HTERT RPE-1 (cell line): ENCODE measurements around the gene PLA2G7.
"Not testable (repeated sequence)": the region's sequence is repeated elsewhere in the genome, so short reads cannot be mapped to it uniquely, and the experiment has no call there.

Experiments used
- in situ Hi-C: fragments of 300-500 bp; cut with MboI; formaldehyde crosslinking; loops from 4 replicates; pipeline ENCODE4 v1.14.3; 2020; ENCODE audit warnings: low sequenced_read_pairs

The PLA2G7 gene

DNA sequence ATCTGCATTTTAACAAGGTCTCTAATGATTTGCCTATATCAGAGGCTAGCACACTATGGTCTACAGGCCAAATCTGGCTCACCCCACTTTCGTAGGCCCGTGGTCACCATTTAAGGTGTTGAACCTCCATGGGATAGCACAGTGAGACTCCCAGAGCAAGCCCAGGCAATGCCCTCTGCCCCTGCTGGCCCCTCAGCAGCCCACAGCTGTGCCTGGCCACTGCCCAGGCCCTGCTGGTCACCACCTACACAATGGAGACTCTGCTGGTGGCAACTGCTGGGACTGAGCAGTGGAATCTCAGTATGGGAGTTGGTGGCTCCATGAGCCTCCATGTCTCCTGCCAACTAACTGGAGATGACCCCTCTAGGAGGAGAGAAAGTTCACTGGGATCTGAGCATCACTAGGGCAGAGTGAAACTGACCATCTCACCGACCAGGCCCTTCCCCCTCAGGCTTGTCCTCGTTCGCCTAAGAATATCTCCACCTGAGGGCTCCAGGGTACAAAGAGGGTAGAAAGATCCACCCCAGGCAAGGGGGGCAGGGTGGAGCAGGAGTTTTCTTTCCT is 13.8 kb upstream of the PLA2G7 start:
- in situ Hi-C loops: no loop called here

DNA sequence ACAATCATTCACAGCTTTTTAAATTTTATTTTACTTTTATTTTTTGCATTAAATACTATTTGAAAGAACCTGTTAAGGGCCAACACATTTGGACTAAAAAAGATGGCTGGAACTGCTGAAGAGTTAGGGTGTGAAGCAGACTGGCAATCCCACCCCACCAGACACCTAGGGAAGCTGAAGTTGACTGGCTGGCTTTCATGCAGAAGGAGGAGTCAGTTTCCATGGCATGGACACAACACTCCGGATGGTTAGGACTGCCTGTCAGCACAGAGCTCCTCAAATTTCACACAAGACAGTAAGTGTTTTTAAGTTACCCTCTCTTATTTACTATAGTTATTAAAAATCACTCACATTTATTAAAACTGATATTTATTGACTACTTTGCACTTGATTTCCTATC is 11.5 kb upstream of the PLA2G7 start, which contains the start of gene ANKRD66:
ANKRD66 (plus strand) TSS at position 238 of the 400 bp plus-strand sequence. CDS start 5,016 bp downstream, outside the sequence.
- in situ Hi-C loops: no loop called here

GRCh38 chr6:46745973-46746372 is 10.8 kb upstream of the PLA2G7 start:
- in situ Hi-C loops: no loop called here

DNA sequence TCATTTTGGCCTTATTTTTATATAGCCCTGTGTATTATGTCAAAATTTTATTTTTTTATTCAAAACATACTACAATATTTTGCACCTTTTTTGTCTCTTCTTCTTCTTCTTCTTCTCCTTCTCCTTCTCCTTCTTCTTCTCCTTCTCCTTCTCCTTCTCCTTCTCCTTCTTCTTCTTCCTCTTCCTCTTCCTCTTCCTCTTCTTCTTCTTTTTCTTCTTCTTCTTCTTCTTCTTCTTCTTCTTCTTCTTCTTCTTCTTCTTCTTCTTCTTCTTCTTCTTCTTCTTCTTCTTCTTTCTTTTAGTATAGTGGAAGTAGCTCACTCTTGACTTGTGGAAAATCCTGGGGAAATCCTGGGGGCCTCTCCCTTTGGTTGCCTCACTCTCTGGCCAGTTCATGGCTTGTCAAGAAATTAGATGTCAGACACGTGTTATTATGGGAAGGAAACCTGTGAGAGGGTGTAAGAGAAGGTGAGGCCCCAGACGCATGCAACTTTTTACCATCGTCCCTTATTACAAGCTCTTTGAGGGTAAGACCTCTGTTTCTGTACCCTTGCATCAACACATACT is 9.1 kb upstream of the PLA2G7 start:
- in situ Hi-C loops: not testable (repeated sequence)

DNA sequence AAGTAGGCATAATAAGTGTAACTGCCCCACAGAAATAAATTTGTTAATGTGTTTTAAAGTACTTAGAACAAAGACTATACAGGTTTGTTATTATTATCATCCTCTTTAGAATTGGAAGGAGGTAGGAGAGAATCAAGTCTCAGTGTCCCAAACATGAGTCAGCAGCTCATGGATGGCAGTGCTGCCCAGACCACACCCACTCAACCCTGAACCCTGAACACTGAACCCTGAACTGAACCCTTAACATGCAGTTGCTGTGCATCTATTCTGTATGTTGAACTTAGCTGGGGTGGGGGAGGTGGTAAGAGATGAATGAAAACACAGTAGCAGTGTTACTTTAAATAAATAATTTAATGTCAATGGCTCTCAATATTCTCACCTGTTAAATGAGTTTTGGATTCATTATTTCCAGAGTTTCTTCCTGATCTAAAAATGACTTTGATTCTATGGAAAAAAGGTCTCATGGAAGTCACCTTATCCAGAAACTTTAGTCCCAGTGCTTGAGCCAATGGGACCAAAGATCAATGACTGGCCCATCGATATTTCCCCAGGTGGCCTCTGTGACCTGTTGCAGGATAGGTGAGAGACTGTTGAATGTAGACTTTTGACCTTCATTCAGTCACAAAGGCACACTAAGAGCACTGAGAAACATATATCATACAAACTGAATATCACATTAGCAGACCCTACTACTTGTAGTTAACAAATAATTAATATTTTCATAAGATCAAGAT is 8.4 kb upstream of the PLA2G7 start:
- in situ Hi-C loops: no loop called here

- in situ Hi-C loops: no loop called here
Observed at GRCh38 chr6:46741910-46742309, 6.7 kb upstream of the PLA2G7 start.

GRCh38 chr6:46741482-46741881 is 6.3 kb upstream of the PLA2G7 start:
- in situ Hi-C loops: no loop called here

- in situ Hi-C loops: no loop called here
Observed at GRCh38 chr6:46736906-46737305, 1.7 kb upstream of the PLA2G7 start.

DNA sequence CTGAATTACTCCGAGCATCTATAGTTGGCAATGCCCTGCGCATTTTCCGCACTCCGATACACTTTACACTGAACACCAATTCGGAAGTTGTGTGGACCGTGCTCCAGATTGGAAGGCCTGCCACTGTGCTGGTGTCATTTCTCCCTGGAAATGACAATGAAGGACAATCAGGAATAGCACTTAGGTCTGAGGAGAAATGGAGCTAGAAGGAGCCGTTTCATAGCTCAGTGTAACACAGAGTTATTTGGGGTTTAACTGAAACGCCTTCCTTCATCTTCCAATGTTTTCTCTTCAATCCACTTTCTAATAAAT is 501 bp upstream of the PLA2G7 start:
- in situ Hi-C loops: no loop called here

DNA sequence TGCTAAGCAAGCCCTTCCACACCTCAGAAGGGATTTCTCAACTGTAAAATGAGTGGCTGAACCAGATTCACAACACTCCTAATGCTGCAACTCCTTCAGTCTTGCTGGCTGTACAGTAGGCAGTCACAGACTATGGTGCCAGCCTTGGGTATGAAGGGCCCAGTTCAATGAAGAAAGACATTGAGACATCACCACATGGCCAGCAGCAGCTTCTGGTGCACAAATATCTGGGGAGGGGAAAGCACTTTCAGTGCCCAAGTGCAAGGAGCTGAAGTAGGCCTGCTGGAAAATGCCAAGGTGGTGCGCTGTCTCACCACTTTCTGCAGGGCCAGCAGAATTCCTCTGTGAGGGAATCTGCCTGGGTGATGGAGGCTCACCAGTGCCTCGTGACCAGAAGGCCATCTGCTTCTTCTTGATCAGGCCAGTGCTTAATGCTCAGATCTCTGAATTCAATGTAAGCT is 1.8 kb downstream of the PLA2G7 start:
- in situ Hi-C loops: no loop called here

GRCh38 chr6:46730921-46731461 is 4.2 kb downstream of the PLA2G7 start:
- in situ Hi-C loops: no loop called here

DNA sequence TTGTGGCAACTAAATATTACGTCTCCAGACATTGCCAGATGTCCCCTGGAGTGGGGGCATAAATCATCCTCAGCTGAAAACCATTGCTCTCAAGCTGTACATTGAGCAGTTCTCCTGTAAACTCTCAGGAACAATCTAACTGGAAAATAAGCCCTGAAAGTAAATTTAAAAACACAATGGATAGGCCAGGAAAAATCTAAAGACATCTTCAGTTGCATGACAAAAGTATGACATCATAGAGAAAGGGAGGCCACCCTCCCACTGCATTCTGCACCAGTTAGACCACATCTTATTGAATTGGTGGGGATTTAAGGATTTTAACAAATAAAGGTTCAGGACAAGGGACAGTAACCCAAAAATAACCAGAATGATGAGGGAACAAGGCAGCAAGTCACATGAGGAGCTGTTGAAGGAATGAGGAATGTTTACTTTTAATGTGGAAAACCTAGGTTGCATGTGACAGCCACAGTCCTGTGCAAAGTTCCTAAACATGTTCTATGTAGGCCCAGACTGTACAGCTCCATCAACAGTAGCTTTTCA is 5.3 kb downstream of the PLA2G7 start:
- in situ Hi-C loops: no loop called here

GRCh38 chr6:46720401-46720800 is 14.8 kb downstream of the PLA2G7 start:
- in situ Hi-C loops: no loop called here

- in situ Hi-C loops: no loop called here
Observed at GRCh38 chr6:46719099-46719498, 16.1 kb downstream of the PLA2G7 start.

- in situ Hi-C loops: no loop called here
Observed at GRCh38 chr6:46715141-46715540, 20.0 kb downstream of the PLA2G7 start.

- in situ Hi-C loops: no loop called here
Observed at GRCh38 chr6:46711491-46711890, 23.7 kb downstream of the PLA2G7 start.

DNA sequence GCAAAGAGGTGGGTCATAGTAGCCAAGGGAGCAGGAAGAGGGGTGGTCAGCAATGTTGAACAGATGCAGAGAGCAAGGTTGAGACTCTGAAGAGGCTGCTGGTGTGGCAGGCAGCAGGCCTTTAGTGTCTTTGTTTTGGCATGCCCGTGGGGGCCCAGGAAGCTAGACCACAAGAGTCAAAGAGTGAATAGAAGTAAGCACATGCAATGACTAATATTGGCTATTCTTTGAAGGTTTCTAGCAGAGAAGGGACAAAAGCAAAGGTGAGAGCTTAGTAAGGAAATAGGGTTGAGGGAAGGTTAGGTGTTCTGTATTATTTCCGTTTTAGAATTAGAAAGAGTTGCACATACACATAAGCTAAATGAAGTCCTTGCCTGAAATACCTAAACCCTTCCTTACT is 28.7 kb downstream of the PLA2G7 start:
- in situ Hi-C loops: no loop called here

DNA sequence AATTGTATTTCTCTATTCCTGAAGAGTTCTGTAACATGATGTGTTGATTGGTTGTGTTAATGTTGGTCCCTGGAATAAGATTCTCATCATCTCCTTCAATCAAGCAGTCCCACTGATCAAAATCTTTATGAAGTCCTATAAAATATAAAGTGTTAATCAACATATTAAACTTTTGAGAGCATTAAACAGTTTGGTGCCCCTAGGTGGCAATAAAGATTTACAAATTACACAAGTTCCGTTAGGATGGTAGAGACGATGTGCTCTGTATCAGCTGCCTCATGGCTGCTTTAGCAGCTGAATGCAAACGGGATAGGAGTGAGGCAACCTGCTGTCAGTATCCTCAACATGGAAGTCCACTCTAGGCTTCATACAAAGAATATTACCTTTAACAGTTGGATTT is 30.6 kb downstream of the PLA2G7 start:
- in situ Hi-C loops: no loop called here

GRCh38 chr6:46699970-46700369 is 35.2 kb downstream of the PLA2G7 start:
- in situ Hi-C loops: no loop called here

DNA sequence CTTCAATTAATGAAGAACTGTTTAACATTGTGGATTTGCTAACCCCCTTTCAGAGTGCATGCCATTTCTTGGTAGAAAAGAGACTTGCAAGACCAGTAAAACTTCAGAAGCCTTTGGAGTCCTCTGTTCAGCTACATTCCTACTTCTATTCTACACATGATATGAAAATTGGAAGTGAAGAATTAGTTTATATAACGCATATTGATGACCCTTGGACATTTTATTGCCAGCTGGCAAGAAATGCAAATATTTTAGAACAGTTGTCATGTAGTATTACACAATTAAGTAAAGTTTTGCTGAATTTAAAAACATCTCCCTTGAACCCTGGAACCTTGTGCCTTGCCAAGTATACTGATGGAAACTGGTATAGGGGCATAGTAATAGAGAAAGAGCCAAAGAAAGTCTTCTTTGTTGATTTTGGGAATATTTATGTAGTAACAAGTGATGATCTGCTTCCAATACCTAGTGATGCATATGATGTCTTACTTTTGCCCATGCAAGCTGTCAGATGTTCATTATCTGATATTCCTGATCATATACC is 44.2 kb downstream of the PLA2G7 start:
- in situ Hi-C loops: no loop called here

DNA sequence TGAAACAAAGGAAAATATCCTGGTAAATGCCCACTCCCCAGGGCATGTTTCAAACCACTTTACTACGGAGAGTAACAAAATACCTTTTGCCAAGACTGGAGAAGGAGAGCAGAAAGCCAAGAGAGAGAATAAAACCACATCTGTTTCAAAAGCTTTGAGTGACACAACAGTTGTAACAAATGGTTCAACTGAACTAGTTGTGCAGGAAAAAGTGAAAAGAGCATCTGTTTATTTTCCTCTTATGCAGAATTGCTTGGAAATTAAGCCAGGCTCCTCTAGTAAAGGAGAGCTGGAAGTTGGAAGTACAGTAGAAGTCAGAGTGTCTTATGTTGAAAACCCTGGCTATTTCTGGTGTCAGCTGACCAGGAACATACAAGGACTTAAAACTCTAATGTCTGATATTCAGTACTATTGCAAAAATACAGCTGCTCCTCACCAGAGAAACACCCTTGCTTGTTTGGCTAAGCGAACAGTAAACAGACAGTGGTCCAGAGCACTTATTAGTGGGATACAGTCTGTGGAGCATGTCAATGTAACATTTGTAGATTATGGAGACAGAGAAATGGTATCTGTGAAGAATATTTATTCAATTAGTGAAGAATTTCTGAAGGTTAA is 44.9 kb downstream of the PLA2G7 start:
- in situ Hi-C loops: no loop called here
